Ectodermal cell (in vitro differentiated cells): Measurements from ENCODE around the gene CSRNP2. TPM values are rescaled to one million over a fixed set of nuclear protein-coding genes. Genes with fewer than 3 reads are reported as not detected.
A peak's percentile ranks its signal among the peaks of the same experiment; 100 is the strongest.

Experiments used
- H3K27ac ChIP-seq: 2 replicates; pipeline ENCODE4 v1.7.0; 2013; ENCODE audit warnings: mild to moderate bottlenecking, low read depth, low read length; ENCODE audit not compliant: insufficient read depth, poor library complexity, severe bottlenecking
- H3K27me3 ChIP-seq: 2 replicates; pipeline ENCODE4 v1.7.0; 2013; ENCODE audit warnings: mild to moderate bottlenecking, low read length; ENCODE audit not compliant: insufficient read depth, control insufficient read depth, poor library complexity, severe bottlenecking
- H3K36me3 ChIP-seq: one replicate; pipeline ENCODE4 v1.7.0; 2013; ENCODE audit warnings: low read length; ENCODE audit not compliant: control insufficient read depth, insufficient read depth
- H3K4me1 ChIP-seq: one replicate; pipeline ENCODE4 v1.7.0; 2013; ENCODE audit warnings: low read length; ENCODE audit not compliant: control insufficient read depth, insufficient read depth
- H3K4me3 ChIP-seq: 2 replicates; pipeline ENCODE4 v1.7.0; 2013; ENCODE audit warnings: low read depth, low read length, control low read depth; ENCODE audit not compliant: insufficient read depth
- H3K9me3 ChIP-seq: 2 replicates; pipeline ENCODE4 v1.7.0; 2013; ENCODE audit warnings: mild to moderate bottlenecking, low read length, moderate library complexity; ENCODE audit not compliant: control insufficient read depth
- WGBS, 2 experiments: methylation state at CpG; one replicate each; pipeline ENCODE4 v1.1.7; 2013; ENCODE audit warnings: missing lambda C conversion rate in 2 of 2; 5-methylcytosine and 5-hydroxymethylcytosine counted together
- polyA plus RNA-seq, 4 experiments: library from polyadenylated mRNA; stranded (reverse); fragments of 50-300 nt; gene quantifications; one replicate each; pipeline ENCODE4 v1.2.3, GENCODE V29; 2013

Gene CSRNP2, protein sequence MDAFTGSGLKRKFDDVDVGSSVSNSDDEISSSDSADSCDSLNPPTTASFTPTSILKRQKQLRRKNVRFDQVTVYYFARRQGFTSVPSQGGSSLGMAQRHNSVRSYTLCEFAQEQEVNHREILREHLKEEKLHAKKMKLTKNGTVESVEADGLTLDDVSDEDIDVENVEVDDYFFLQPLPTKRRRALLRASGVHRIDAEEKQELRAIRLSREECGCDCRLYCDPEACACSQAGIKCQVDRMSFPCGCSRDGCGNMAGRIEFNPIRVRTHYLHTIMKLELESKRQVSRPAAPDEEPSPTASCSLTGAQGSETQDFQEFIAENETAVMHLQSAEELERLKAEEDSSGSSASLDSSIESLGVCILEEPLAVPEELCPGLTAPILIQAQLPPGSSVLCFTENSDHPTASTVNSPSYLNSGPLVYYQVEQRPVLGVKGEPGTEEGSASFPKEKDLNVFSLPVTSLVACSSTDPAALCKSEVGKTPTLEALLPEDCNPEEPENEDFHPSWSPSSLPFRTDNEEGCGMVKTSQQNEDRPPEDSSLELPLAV
- polyA plus RNA-seq (2013, experiment 1 of 4), result 41.5 TPM
- 43.9 TPM for polyA plus RNA-seq (2013, experiment 2 of 4)
- 27.8 TPM for polyA plus RNA-seq (2013, experiment 3 of 4)
- 32.0 TPM for polyA plus RNA-seq (2013, experiment 4 of 4)

DNA sequence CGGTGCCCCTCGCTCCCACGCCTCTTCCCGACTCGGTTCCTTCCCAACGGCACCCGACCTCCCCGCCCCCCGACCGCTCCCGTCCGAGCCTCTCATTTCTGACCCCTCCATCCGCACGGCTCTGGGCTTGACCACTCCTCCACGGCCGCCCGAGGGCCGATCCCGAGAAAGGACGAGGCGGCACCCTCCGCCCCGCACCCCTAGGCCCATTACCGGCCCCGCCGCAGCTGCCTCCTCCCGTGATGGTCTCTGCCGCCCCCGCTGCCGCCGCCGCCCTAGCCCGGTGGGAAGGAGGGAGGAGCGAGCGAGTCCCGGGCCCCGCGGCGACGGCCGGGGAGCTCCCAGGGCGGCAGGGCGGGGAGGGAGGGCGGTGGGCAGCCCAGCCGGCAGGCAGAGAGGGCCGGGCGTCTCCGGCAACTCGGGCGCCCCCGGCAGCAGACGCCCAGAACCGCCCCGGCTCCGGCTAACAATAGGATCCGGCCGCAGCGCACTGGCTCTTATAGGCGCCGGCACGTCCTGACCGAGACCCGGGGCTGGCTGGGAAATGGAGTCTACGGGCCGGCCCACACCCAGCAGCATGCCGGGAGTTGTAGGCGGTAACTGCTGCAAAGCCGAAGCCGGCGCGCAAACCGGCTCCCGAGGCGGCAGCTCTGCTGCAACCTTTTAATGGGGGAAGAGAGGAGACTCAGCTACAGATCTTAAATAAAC lies at the start of gene CSRNP2:
Gene CSRNP2 (minus strand): TSS at position 471 of the 708 bp plus-strand sequence. CDS start 7,035 bp downstream, outside the sequence.
- H3K27ac ChIP-seq, result peak within 1 kb of the TSS; percentile 87
- peak within 1 kb of the TSS; percentile 77 for H3K4me3 ChIP-seq
- 0% methylated on average over 74 of the region's 74 CpGs for WGBS, 2 experiments
- peaks cover 4% of the 10 kb centered on the region for H3K36me3 ChIP-seq
- H3K27me3 ChIP-seq, result no peaks in the 10 kb centered on the region
- H3K4me1 ChIP-seq, result peaks cover 12% of the 10 kb centered on the region
- no peaks in the 10 kb centered on the region for H3K9me3 ChIP-seq

DNA sequence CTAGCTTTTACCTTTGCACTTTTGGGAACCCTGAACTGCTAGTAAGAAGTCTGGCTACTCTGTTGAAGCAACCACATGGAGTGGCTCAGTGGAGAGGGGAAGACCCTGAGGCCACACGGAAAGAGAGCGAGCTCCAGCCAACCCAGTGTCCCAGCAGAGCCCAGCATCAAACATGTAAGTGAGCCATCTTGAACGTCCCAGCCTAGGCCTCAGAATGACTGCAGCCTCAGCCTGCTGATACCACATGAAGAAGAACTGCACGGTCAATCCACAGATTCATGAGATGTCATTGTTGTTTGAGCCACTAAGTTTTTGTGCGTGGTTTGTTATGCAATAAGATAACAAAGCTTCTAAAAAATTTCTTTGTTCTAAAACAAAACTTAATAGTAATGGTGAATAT lies 49.3 kb upstream of the CSRNP2 start:
- H3K9me3 ChIP-seq, result no peaks in the 10 kb centered on the region
- no peaks in the 10 kb centered on the region for H3K27me3 ChIP-seq
- no peaks in the 10 kb centered on the region for H3K36me3 ChIP-seq
- 87 to 92% methylated on average over 4 of the region's 5 CpGs for WGBS, 2 experiments
- no peak overlapping the region for H3K4me3 ChIP-seq
- H3K27ac ChIP-seq, result no peak overlapping the region
- H3K4me1 ChIP-seq, result no peaks in the 10 kb centered on the region

DNA sequence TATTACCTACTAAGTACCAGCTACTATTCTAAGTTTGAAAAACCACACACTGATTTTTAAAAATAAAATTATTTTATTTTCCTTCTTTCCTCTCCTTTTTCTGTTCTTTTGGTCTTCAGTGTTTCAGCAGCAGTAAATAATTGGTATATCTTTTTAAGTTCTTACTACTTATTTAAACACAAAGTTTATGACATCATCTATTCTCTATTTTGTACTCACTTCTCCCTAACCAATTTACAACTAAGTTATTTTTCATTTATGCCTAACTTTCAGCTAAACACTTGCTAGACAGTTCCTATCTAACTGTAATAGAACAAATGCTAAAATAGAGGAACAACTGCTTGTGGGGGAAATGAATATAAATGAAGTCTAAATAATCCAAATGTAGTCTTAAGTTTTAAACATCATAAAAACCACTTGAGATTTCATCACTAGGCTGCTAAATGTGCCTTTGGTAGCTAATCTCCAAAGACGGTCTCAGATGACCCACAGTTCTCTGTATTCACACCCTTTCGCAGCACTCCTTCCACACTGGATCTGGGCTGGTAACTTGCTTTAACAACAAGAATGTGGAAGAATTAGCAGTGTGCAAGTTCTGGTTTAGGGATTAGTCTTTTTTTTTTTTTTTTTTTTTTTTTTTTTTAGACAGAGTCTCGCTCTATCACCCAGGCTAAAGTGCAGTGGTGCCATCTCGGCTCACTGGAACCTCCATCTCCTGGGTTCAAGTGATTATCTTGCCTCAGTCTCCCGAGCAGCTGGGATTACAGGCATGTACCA lies 48.5 kb upstream of the CSRNP2 start:
- Histone ChIP-seq H3K36me3 (no peaks in the 10 kb centered on the region), H3K4me1 (no peaks in the 10 kb centered on the region), H3K4me3 (no peak overlapping the region), H3K27ac (no peak overlapping the region), H3K9me3 (no peaks in the 10 kb centered on the region), H3K27me3 (no peaks in the 10 kb centered on the region)
- WGBS, 2 experiments, result 96% methylated on average over 5 of the region's 5 CpGs

DNA sequence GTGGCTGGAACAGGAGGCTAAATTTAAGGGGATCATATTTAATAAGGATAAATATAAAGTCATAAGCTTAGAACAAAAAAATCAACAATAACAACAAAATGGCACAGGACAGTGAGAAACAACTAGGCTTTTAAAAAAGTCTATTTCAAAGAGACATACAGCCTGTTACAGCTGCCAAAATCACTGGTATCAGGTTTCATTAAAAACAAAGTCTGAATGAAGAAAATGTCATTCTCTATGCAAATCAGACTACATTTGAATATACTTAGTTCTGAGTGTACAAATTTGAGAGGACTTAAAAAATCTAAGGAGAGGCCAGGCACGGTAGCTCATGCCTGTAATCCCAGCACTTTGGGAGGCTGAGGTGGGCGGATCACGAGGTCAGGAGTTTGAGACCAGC lies 45.5 kb upstream of the CSRNP2 start:
- Histone ChIP-seq H3K27me3 (no peaks in the 10 kb centered on the region), H3K9me3 (no peaks in the 10 kb centered on the region), H3K27ac (no peak overlapping the region), H3K4me1 (no peaks in the 10 kb centered on the region), H3K36me3 (no peaks in the 10 kb centered on the region), H3K4me3 (no peak overlapping the region)
- WGBS, 2 experiments, result 85 to 91% methylated on average over 3 of the region's 3 CpGs

DNA sequence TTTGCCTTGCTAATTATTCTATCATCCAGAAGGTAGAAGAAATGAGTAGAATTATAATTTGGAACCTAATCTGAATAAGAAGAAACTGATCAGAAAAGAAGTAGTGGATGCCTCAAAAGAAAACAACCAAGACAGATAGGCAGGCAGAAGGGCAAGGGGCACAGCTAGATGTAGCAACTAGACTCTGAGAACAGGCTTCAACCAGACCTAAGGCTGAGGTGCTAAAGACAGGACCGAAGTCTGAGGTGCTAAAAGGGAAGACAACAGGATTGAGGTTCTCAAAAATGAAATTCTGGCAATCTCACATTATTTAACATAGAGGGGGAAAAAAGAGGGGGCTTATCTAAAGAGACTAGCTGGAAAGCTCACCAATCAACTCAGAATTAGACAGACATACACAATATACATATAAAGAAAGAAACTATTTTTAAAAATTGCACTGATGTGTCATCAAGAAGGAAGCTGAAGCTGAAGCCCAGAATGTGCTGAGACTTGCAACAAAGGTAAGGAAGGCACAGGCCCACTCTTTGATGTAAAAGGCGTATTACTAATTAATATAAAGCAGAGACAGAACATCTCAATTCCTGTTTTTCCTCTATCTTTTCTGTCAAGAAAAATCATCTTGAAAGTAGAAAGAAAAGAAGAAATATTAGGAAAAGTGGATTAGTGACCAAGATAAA lies 43.8 kb upstream of the CSRNP2 start:
- H3K36me3 ChIP-seq, result no peaks in the 10 kb centered on the region
- H3K27ac ChIP-seq, result no peak overlapping the region
- no peak overlapping the region for H3K4me3 ChIP-seq
- 87 to 95% methylated on average over 2 of the region's 2 CpGs for WGBS, 2 experiments
- H3K27me3 ChIP-seq, result no peaks in the 10 kb centered on the region
- no peaks in the 10 kb centered on the region for H3K9me3 ChIP-seq
- H3K4me1 ChIP-seq, result no peaks in the 10 kb centered on the region

DNA sequence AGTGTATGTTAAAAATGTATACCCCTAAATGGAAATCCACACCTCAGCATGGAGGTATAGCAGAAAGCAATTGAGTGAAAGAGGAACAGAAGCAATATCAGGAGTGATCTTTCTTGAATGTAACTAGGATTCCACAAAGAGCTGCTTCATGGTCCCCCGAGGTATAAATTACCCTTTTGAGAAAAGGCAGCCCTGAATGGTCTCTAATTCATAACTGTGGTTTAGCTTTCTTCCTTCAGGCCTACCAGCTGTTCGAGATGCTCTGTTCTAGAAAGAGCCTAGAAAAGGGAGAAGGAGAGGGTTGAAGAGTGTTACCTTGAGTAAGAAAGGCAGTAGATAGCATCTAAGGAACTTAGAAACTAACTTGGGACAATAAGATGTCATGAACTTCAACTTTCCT lies 42.9 kb upstream of the CSRNP2 start:
- H3K4me3 ChIP-seq, result no peak overlapping the region
- no peak overlapping the region for H3K27ac ChIP-seq
- no peaks in the 10 kb centered on the region for H3K36me3 ChIP-seq
- WGBS, 2 experiments, result 92 to 94% methylated on average over 2 of the region's 2 CpGs
- no peaks in the 10 kb centered on the region for H3K9me3 ChIP-seq
- H3K27me3 ChIP-seq, result no peaks in the 10 kb centered on the region
- no peaks in the 10 kb centered on the region for H3K4me1 ChIP-seq

DNA sequence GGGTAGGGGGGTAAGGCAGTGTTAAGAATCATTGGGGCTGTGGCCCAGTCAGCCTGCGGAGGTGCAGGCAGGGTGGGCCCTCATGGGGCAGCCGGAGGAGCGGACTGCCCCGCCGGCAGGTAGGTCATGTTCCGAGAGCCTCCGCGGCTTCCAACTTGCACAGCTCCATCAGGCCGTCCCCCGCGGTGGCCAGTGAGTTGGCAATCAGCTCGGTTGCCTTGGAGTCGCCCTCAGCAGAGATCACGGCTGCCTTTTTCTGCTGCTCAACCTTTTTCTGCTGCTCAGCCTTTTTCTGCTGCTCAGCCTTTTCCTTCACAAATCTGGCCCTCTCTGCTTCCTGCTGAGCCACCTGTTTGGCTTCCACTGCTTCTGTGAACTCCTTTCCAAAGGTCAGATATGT lies 41.1 kb upstream of the CSRNP2 start:
- Histone ChIP-seq H3K27ac (no peak overlapping the region), H3K4me1 (no peaks in the 10 kb centered on the region), H3K27me3 (no peaks in the 10 kb centered on the region), H3K4me3 (no peak overlapping the region), H3K36me3 (no peaks in the 10 kb centered on the region), H3K9me3 (no peaks in the 10 kb centered on the region)
- 94% methylated on average over 14 of the region's 14 CpGs for WGBS, 2 experiments

DNA sequence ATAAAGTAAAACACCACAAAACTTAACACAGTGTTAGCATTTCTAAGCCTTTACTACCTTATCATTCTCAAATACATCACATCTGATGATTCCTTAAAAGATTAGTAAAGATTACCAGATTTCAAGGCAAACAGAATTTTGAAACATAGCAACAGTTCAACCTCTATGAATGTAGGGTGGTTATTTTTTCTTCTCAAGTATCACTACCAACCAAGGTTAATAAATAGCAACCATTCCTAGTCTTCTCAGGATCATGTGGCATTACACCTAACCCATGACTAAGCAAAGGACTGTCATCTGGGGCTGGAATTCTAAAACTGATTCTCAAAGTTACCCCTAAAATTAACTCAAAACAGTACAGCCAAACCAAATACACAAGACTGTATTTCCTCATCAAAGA lies 39.4 kb upstream of the CSRNP2 start:
- H3K27me3 ChIP-seq, result no peaks in the 10 kb centered on the region
- H3K4me1 ChIP-seq, result no peaks in the 10 kb centered on the region
- no peaks in the 10 kb centered on the region for H3K9me3 ChIP-seq
- no peak overlapping the region for H3K4me3 ChIP-seq
- H3K27ac ChIP-seq, result no peak overlapping the region
- peaks cover 6% of the 10 kb centered on the region for H3K36me3 ChIP-seq

DNA sequence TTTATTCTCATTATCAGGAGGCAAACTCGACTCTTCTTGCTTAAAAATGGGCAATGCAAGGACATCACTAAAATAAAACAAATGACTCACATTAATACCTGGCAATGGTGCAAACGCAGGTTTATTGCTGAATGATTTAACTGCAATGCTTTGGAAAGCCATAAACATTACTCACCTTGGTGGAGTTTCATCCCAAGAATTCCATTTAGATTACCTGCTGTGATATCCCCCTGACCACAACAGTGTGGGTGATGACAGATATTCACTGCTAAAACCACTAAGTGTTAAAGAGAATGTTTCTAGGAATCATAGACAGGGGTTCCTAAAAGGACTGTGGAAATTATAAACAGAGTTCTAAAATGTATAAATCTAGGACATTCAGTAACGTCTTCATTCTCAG lies 35.3 kb upstream of the CSRNP2 start:
- no peaks in the 10 kb centered on the region for H3K4me1 ChIP-seq
- H3K36me3 ChIP-seq, result peaks cover 11% of the 10 kb centered on the region
- H3K9me3 ChIP-seq, result no peaks in the 10 kb centered on the region
- no peak overlapping the region for H3K27ac ChIP-seq
- no peaks in the 10 kb centered on the region for H3K27me3 ChIP-seq
- WGBS, 2 experiments, result 90 to 94% methylated on average over 3 of the region's 3 CpGs
- no peak overlapping the region for H3K4me3 ChIP-seq
